Keratinocyte (primary cell): Measurements from ENCODE around the gene KLHDC8B. TPM values are rescaled to one million over a fixed set of nuclear protein-coding genes. Genes with fewer than 3 reads are reported as not detected.
"Not testable (repeated sequence)": the region's sequence is repeated elsewhere in the genome, so short reads cannot be mapped to it uniquely, and the experiment has no call there.

Source experiments
- DNase-seq: peaks from one replicate; pipeline ENCODE4 v3.0.0-alpha.2; 2011; ENCODE audit warnings: low read depth, missing footprints, low spot score
- FAIRE-seq: peaks from 2 replicates; lab custom pipeline; 2011; peaks lifted over from hg19 to GRCh38; lab: Jason Lieb, UNC
- H2AFZ ChIP-seq: 2 replicates; pipeline ENCODE4 v1.6.0; 2012; ENCODE audit warnings: low read length, control low read depth, inconsistent platforms; ENCODE audit not compliant: control insufficient read depth
- H3K27ac ChIP-seq: 2 replicates; pipeline ENCODE4 v1.5.1; 2011; ENCODE audit warnings: low read length; ENCODE audit not compliant: control insufficient read depth, insufficient read depth
- H3K27me3 ChIP-seq: 3 replicates; pipeline ENCODE4 v1.6.0; 2011; ENCODE audit warnings: low read length; ENCODE audit not compliant: control insufficient read depth, insufficient read depth; ENCODE audit errors: extremely low read depth
- H3K36me3 ChIP-seq, 2 experiments: 2 replicates in 1 of 2; 3 replicates in 1 of 2; pipeline ENCODE4 v1.5.1; 2011; ENCODE audit warnings: low read length in 2 of 2, mild to moderate bottlenecking in 1 of 2; ENCODE audit not compliant: control insufficient read depth in 2 of 2, insufficient read depth in 2 of 2; ENCODE audit errors: extremely low read depth in 1 of 2
- H3K4me1 ChIP-seq: 3 replicates; pipeline ENCODE4 v1.5.1; 2011; ENCODE audit warnings: low read length; ENCODE audit not compliant: control insufficient read depth, insufficient read depth; ENCODE audit errors: extremely low read depth
- H3K4me2 ChIP-seq: 3 replicates; pipeline ENCODE4 v1.6.0; 2011; ENCODE audit warnings: low read depth, low read length; ENCODE audit not compliant: control insufficient read depth, insufficient read depth; ENCODE audit errors: extremely low read depth
- H3K4me3 ChIP-seq, 3 experiments: fragments of 200-600 bp in 1 of 3; sonication (generic) in 1 of 3; 2 replicates in 2 of 3; 3 replicates in 1 of 3; pipeline ENCODE4 v1.5.1; 2011 to 2016; ENCODE audit warnings: low read length in 3 of 3, mild to moderate bottlenecking in 3 of 3, control low read depth in 2 of 3, inconsistent platforms in 1 of 3, low read depth in 1 of 3, mixed read lengths in 1 of 3, mixed run types in 1 of 3, moderate library complexity in 1 of 3; ENCODE audit not compliant: control insufficient read depth in 2 of 3, insufficient read depth in 2 of 3; ENCODE audit errors: extremely low read depth in 1 of 3
- H3K79me2 ChIP-seq: 2 replicates; pipeline ENCODE4 v1.6.0; 2012; ENCODE audit warnings: low read length; ENCODE audit not compliant: control insufficient read depth, insufficient read depth
- H3K9ac ChIP-seq: 3 replicates; pipeline ENCODE4 v1.6.0; 2011; ENCODE audit warnings: low read length; ENCODE audit not compliant: control insufficient read depth, insufficient read depth; ENCODE audit errors: extremely low read depth
- H3K9me1 ChIP-seq: 3 replicates; pipeline ENCODE4 v1.6.0; 2011; ENCODE audit warnings: low read length; ENCODE audit not compliant: control insufficient read depth, insufficient read depth; ENCODE audit errors: extremely low read depth
- H3K9me3 ChIP-seq: 2 replicates; pipeline ENCODE4 v1.5.1; 2012; ENCODE audit warnings: low read depth, low read length; ENCODE audit not compliant: control insufficient read depth
- H4K20me1 ChIP-seq: 3 replicates; pipeline ENCODE4 v1.6.0; 2011; ENCODE audit warnings: low read length; ENCODE audit not compliant: control insufficient read depth, insufficient read depth; ENCODE audit errors: extremely low read depth
- CTCF ChIP-seq, 3 experiments: IDR thresholded peaks in 1 of 3; conservative IDR thresholded peaks in 1 of 3; optimal IDR thresholded peaks in 1 of 3; 2 replicates in 2 of 3; 3 replicates in 1 of 3; pipeline versions ENCODE3 to v1.5.1; 2011; ENCODE audit warnings: low read length in 3 of 3, mild to moderate bottlenecking in 3 of 3, moderate library complexity in 2 of 3, control low read depth in 1 of 3, inconsistent platforms in 1 of 3; ENCODE audit not compliant: insufficient read depth in 2 of 3; ENCODE audit errors: extremely low read depth in 1 of 3
- EZH2 ChIP-seq: IDR thresholded peaks from one replicate; pipeline ENCODE4 v1.6.1; 2012; ENCODE audit warnings: inconsistent platforms, mild to moderate bottlenecking, low read length, moderate library complexity
- dilution Hi-C: fragments of 300-500 bp; cut with MboI; formaldehyde crosslinking; loops from one replicate; pipeline ENCODE4 v1.7.0; 2020; ENCODE audit warnings: low sequenced_read_pairs; ENCODE audit not compliant: extremely low pct_ligation_motif_present
- polyA plus RNA-seq, 5 experiments: library from polyadenylated mRNA; depleted of rRNA in 3 of 5; stranded (reverse) in 3 of 5; stranded (forward) in 1 of 5; unstranded in 1 of 5; fragments of >200 nt; gene quantifications; 1 replicate in 1 of 5; 2 replicates in 3 of 5; 3 replicates in 1 of 5; pipeline versions ENCODE4 v1.2.1 to v1.2.3, GENCODE V29; 2011 to 2012; ENCODE audit warnings: missing spikeins in 2 of 5, low read depth in 1 of 5, low replicate concordance in 1 of 5

The KLHDC8B gene
- polyA plus RNA-seq, 1 donor (not counting 4 experiments of a cell fraction or from before 2014, with no cell fraction given): 19.5 TPM

- Histone ChIP-seq H3K36me3 (no peaks in the 10 kb centered on the region), H3K4me3 (no peak overlapping the region), H3K4me2 (no peak overlapping the region), H3K9me1 (no peaks in the 10 kb centered on the region), H3K4me1 (peaks cover 6% of the 10 kb centered on the region), H3K79me2 (no peaks in the 10 kb centered on the region), H4K20me1 (no peaks in the 10 kb centered on the region), H3K27me3 (no peaks in the 10 kb centered on the region), H3K27ac (no peak overlapping the region), H3K9ac (no peak overlapping the region), H3K9me3 (no peaks in the 10 kb centered on the region), H2AFZ (no peak overlapping the region)
- FAIRE-seq (no peak), DNase-seq (no peak)
- dilution Hi-C loops: no loop called here
- TF ChIP-seq CTCF (optimal IDR thresholded peaks at IDR 0.05 in 1 of 3, IDR thresholded peaks at IDR 0.05 in 1 of 3, conservative IDR thresholded peaks at IDR 0.05 in 1 of 3; ENCODE audit: extremely low read depth in 1 of 3, insufficient read depth in 2 of 3, low read length in 3 of 3) (no peak), EZH2 (no peak)
Measured at GRCh38 chr3:49213541-49213943, 42.1 kb downstream of the KLHDC8B start.

- Histone ChIP-seq H3K36me3 (no peaks in the 10 kb centered on the region), H3K4me1 (peaks cover 7% of the 10 kb centered on the region), H3K27ac (no peak overlapping the region), H3K9me3 (peaks cover under 1% of the 10 kb centered on the region), H3K27me3 (no peaks in the 10 kb centered on the region), H3K9me1 (no peaks in the 10 kb centered on the region), H3K4me3 (no peak overlapping the region), H3K4me2 (no peak overlapping the region), H4K20me1 (no peaks in the 10 kb centered on the region), H3K9ac (no peak overlapping the region), H2AFZ (no peak overlapping the region), H3K79me2 (no peaks in the 10 kb centered on the region)
- DNase-seq (no peak), FAIRE-seq (no peak)
- TF ChIP-seq CTCF (optimal IDR thresholded peaks at IDR 0.05 in 1 of 3, IDR thresholded peaks at IDR 0.05 in 1 of 3, conservative IDR thresholded peaks at IDR 0.05 in 1 of 3; ENCODE audit: extremely low read depth in 1 of 3, insufficient read depth in 2 of 3, low read length in 3 of 3) (no peak), EZH2 (no peak)
- dilution Hi-C loops: no loop called here
Measured at GRCh38 chr3:49213998-49214397, 42.6 kb downstream of the KLHDC8B start.

DNA sequence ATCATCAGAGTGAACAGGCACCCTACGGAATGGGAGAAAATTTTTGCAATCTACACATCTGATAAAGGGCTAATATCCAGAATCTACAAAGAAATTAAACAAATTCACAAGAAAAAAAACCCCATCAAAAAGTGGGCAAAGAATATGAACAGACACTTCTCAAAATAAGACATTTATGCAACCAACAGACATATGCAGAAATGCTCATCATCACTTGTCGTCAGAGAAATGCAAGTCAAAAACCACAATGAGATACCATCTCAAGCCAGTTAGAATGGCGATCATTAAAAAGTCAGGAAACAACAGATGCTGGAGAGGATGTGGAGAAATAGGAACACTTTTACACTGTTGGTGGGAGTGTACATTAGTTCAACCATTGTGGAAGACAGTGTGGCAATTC, 45.3 kb downstream of the KLHDC8B start:
- H3K4me2 ChIP-seq, H4K20me1 ChIP-seq, DNase-seq, H3K36me3 ChIP-seq, H3K4me3 ChIP-seq, H3K9ac ChIP-seq, H2AFZ ChIP-seq, H3K9me1 ChIP-seq, H3K27me3 ChIP-seq, H3K79me2 ChIP-seq, H3K9me3 ChIP-seq, dilution Hi-C loops, FAIRE-seq, H3K4me1 ChIP-seq, H3K27ac ChIP-seq: not testable (repeated sequence)

- H3K9me1 ChIP-seq, H3K4me3 ChIP-seq, H3K27me3 ChIP-seq, H2AFZ ChIP-seq, H3K9me3 ChIP-seq, FAIRE-seq, H3K4me2 ChIP-seq, DNase-seq, H4K20me1 ChIP-seq, H3K27ac ChIP-seq, dilution Hi-C loops, H3K9ac ChIP-seq, H3K36me3 ChIP-seq, H3K79me2 ChIP-seq: not testable (repeated sequence)
- peaks cover 11% of the 10 kb centered on the region for H3K4me1 ChIP-seq
Measured at GRCh38 chr3:49217108-49217507, 45.7 kb downstream of the KLHDC8B start.
